ENCODE data around the gene PDHA1. TPM values are rescaled to one million over a fixed set of nuclear protein-coding genes. Genes with fewer than 3 reads are reported as not detected.

The PDHA1 gene
- total RNA-seq, 1 donor from 2014 or later = 149 TPM

DNA sequence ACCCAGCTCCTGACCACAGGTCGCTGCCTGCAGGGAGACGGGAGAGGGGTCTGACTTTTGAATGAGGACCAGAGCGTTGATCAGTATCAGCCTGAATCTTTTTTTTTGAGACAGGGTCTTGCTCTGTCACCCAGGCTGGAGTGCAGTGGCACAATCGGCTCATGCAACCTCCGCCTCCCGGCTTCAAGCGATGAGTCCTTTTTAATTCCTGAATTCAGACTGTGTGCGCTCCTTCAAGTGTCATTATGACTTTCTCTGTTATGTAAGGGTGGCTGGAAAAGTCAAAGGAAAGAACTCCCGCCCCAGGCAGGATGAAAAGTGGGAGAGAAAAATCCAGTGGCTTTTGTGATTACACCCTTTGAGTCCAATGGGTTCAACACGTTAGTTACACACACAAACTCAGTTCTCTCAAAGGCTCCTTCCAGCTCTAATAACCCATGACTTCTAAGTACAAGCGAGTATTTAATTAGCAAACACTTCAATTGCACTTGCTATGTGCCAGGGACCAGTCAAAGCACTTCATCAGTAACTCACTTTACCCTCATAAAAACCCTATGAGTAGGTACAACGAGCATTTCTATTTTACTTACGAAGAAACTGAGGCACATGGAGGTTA lies 44.4 kb downstream of the PDHA1 start:
- Mint-ChIP-seq H3K27me3 (ENCODE audit: low read depth) (no peaks in the 10 kb centered on the region), H3K9me3 (peaks cover 29% of the 10 kb centered on the region), H3K27ac (no peak overlapping the region), H3K36me3 (no peaks in the 10 kb centered on the region), H3K4me1 (no peaks in the 10 kb centered on the region), H3K4me3 (no peak overlapping the region)
- no peak for DNase-seq (ENCODE audit: low spot score in 2 of 2, unreplicated experiment in 2 of 2)
- no peak for TF ChIP-seq CTCF (IDR thresholded peaks at IDR 0.05; ENCODE audit: unreplicated experiment)

DNA sequence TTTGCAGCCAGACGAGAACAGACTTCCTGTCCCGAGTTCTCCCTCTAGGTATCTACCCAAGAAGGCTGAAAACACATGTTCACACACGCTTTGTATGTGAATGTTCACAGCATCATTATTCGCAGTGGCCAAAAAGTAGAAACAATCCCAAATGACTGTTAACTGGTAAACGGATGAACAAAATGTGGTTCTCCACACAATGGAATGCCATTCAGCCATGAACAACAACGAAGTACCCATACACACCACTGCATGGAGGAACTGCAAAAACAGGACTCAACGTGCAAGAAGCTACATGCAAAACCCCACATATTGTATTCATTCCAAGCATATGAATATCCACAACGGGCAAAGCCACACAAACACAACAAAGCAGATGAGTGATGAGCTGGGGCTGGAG lies 45.0 kb downstream of the PDHA1 start:
- Mint-ChIP-seq H3K27me3 (ENCODE audit: low read depth) (no peaks in the 10 kb centered on the region), H3K9me3 (peaks cover 23% of the 10 kb centered on the region), H3K4me1 (no peaks in the 10 kb centered on the region), H3K36me3 (no peaks in the 10 kb centered on the region), H3K4me3 (no peak overlapping the region), H3K27ac (no peak overlapping the region)
- no peak for DNase-seq (ENCODE audit: low spot score in 2 of 2, unreplicated experiment in 2 of 2)
- no peak for TF ChIP-seq CTCF (IDR thresholded peaks at IDR 0.05; ENCODE audit: unreplicated experiment)

DNA sequence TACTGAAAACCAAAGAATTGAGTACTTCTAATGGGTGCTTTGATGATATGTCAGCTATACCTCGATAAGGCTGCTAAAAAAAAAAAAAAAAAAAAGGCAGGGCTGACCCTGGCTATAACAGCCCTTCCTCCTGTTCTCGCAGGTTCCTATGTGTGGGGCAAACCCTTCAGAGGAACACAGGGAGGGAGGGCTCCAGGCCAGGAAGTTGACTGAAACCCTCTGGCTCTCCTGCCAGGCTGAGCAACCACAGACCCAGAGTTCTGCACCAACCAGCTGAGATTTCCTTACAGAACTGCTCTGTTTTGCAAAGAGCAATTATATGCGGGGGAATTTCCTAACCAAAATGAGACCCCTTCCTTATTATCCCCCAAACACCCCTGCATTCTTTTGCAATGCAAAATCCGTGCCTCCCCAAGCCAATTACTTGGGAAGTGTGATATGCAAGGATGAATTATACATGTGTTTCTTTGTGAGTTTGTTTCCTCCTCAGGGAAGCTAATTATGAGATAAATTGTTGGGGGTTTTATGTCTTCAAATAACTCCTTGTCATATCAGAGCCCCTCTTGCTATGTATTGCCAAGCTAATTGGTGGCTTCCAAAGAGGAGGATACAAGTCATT lies 45.6 kb downstream of the PDHA1 start:
- no peak overlapping the region for H3K27ac Mint-ChIP-seq
- no peak for TF ChIP-seq CTCF (IDR thresholded peaks at IDR 0.05; ENCODE audit: unreplicated experiment)
- H3K4me1 Mint-ChIP-seq = no peaks in the 10 kb centered on the region
- H3K4me3 Mint-ChIP-seq = no peak overlapping the region
- peaks cover 18% of the 10 kb centered on the region for H3K9me3 Mint-ChIP-seq
- H3K36me3 Mint-ChIP-seq = no peaks in the 10 kb centered on the region
- no peak for DNase-seq (ENCODE audit: low spot score in 2 of 2, unreplicated experiment in 2 of 2)
- H3K27me3 Mint-ChIP-seq (ENCODE audit: low read depth) = no peaks in the 10 kb centered on the region

GRCh38 chrX:19392078-19392477 lies 48.4 kb downstream of the PDHA1 start:
- Mint-ChIP-seq H3K27me3 (ENCODE audit: low read depth) (no peaks in the 10 kb centered on the region), H3K4me1 (no peaks in the 10 kb centered on the region), H3K36me3 (no peaks in the 10 kb centered on the region), H3K4me3 (no peak overlapping the region), H3K27ac (no peak overlapping the region), H3K9me3 (peaks cover 21% of the 10 kb centered on the region)
- DNase-seq (ENCODE audit: low spot score in 2 of 2, unreplicated experiment in 2 of 2) = no peak
- no peak for TF ChIP-seq CTCF (IDR thresholded peaks at IDR 0.05; ENCODE audit: unreplicated experiment)

GRCh38 chrX:19392703-19393102 lies 49.0 kb downstream of the PDHA1 start:
- Mint-ChIP-seq H3K4me1 (no peaks in the 10 kb centered on the region), H3K27ac (no peak overlapping the region), H3K4me3 (no peak overlapping the region), H3K27me3 (ENCODE audit: low read depth) (no peaks in the 10 kb centered on the region), H3K36me3 (no peaks in the 10 kb centered on the region), H3K9me3 (peaks cover 21% of the 10 kb centered on the region)
- TF ChIP-seq CTCF (IDR thresholded peaks at IDR 0.05; ENCODE audit: unreplicated experiment) = no peak
- no peak for DNase-seq (ENCODE audit: low spot score in 2 of 2, unreplicated experiment in 2 of 2)

Data from mesothelial cell of epicardium (in vitro differentiated cells).